ENCODE results near the gene RPS21. TPM values are rescaled to one million over a fixed set of nuclear protein-coding genes. Genes with fewer than 3 reads are reported as not detected.

RPS21 gene
- total and polyA plus RNA-seq, 2 of the 13 experiments (the other 11 are each of a cell fraction or from before 2014, with no cell fraction given), result 2,647 to 11,063 TPM

GRCh38 chr20:62352402-62353288 is 34.3 kb upstream of the RPS21 start (continued):
- TF ChIP-seq TEF (CRISPR knock-in tag; IDR thresholded peaks at IDR 0.05) (no peak), ZFP90 (CRISPR knock-in tag; IDR thresholded peaks at IDR 0.05; ENCODE audit: borderline replicate concordance) (no peak), THAP9 (CRISPR knock-in tag; IDR thresholded peaks at IDR 0.05; ENCODE audit: borderline replicate concordance) (no peak), ZNF138 (CRISPR knock-in tag; IDR thresholded peaks at IDR 0.05; ENCODE audit: low read depth) (no peak), DRAP1 (CRISPR knock-in tag; IDR thresholded peaks at IDR 0.05) (no peak), ZFP41 (CRISPR knock-in tag; IDR thresholded peaks at IDR 0.05; ENCODE audit: borderline replicate concordance) (no peak), ZNF670 (CRISPR knock-in tag; IDR thresholded peaks at IDR 0.05; ENCODE audit: borderline replicate concordance) (no peak), SCMH1 (CRISPR knock-in tag; IDR thresholded peaks at IDR 0.05; ENCODE audit: borderline replicate concordance) (no peak), RFX1 (IDR thresholded peaks at IDR 0.05) (no peak), ATF7-NPFF (CRISPR knock-in tag; IDR thresholded peaks at IDR 0.05; ENCODE audit: low read depth) (no peak), ZHX1 (CRISPR knock-in tag; IDR thresholded peaks at IDR 0.05; ENCODE audit: low read depth) (no peak), ZNF143 (CRISPR knock-in tag; IDR thresholded peaks at IDR 0.05) (no peak), ZNF251 (CRISPR knock-in tag; IDR thresholded peaks at IDR 0.05) (no peak), HNF1B (CRISPR knock-in tag; IDR thresholded peaks at IDR 0.05) (no peak), NFRKB (IDR thresholded peaks at IDR 0.05) (no peak), IRF9 (CRISPR knock-in tag; IDR thresholded peaks at IDR 0.05; ENCODE audit: borderline replicate concordance) (no peak), HDAC6 (IDR thresholded peaks at IDR 0.05; ENCODE audit: low read depth, low read length) (no peak), NFKB2 (CRISPR knock-in tag; IDR thresholded peaks at IDR 0.05; ENCODE audit: borderline replicate concordance) (no peak), ZNF337 (CRISPR knock-in tag; IDR thresholded peaks at IDR 0.05; ENCODE audit: borderline replicate concordance, low read depth) (no peak)

Measured in HepG2 (cell line).